Parathyroid adenoma (tissue), 2 donors: Measurements from ENCODE around the gene NAA25.
A peak's percentile ranks its signal among the peaks of the same experiment; 100 is the strongest.
"Not testable (repeated sequence)": the region's sequence is repeated elsewhere in the genome, so short reads cannot be mapped to it uniquely, and the experiment has no call there.

Experiments
- H2AFZ ChIP-seq: fragments of 300-600 bp; sonication (generic); one replicate; pipeline ENCODE4 v1.7.0; 2017; ENCODE audit warnings: antibody characterized with exemption, mild to moderate bottlenecking
- H3K27ac ChIP-seq: fragments of 300-600 bp; sonication (generic); one replicate; pipeline ENCODE4 v1.7.0; 2017
- H3K27me3 ChIP-seq: fragments of 300-600 bp; sonication (generic); one replicate; pipeline ENCODE4 v1.7.0; 2017; ENCODE audit warnings: low read length; ENCODE audit not compliant: control insufficient read depth, insufficient read depth
- H3K36me3 ChIP-seq: fragments of 300-600 bp; sonication (generic); one replicate; pipeline ENCODE4 v1.7.0; 2017; ENCODE audit warnings: low read length; ENCODE audit not compliant: control insufficient read depth, insufficient read depth
- H3K4me1 ChIP-seq: fragments of 300-600 bp; sonication (generic); one replicate; pipeline ENCODE4 v1.7.0; 2017; ENCODE audit warnings: control low read depth
- H3K4me2 ChIP-seq: fragments of 300-600 bp; sonication (generic); one replicate; pipeline ENCODE4 v1.7.0; 2017; ENCODE audit warnings: low read length
- H3K4me3 ChIP-seq: fragments of 300-600 bp; sonication (generic); one replicate; pipeline ENCODE4 v1.7.0; 2017; ENCODE audit warnings: low read depth, low read length
- H3K79me2 ChIP-seq: fragments of 300-600 bp; sonication (generic); one replicate; pipeline ENCODE4 v1.7.0; 2017; ENCODE audit warnings: control low read depth
- H3K9ac ChIP-seq: fragments of 300-600 bp; sonication (generic); one replicate; pipeline ENCODE4 v1.7.0; 2017; ENCODE audit warnings: mild to moderate bottlenecking
- H3K9me3 ChIP-seq: fragments of 300-600 bp; sonication (generic); one replicate; pipeline ENCODE4 v1.7.0; 2017; ENCODE audit warnings: low read length; ENCODE audit not compliant: control insufficient read depth
- TF ChIP-seq, protein P1 (sequence below): fragments of 300-600 bp; sonication (generic); IDR thresholded peaks from one replicate; pipeline ENCODE4 v1.7.0; 2017; ENCODE audit warnings: antibody characterized with exemption, mild to moderate bottlenecking
- donor health status: primary hyperparathyroidism.

NAA25 gene

DNA sequence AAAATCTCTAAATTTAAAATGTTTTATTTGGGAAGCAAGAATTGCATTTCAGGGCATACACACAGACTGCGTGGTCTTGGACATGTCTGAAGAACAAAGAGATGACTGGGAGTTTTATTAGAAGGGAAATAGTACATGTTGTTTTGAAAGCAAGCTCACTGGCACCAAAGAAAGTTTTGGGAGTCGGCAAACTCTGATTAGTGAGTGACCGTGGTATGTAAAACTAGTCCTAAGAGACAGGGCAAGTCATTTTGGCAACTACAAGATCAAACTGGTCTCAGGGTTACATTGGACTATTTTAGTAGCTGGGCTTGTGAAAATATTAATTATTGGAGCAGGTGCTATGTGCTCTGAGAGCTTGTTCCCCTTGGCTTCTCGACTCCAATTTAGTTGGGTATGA, 110.6 kb downstream of the NAA25 start:
- no peaks in the 10 kb centered on the region for H3K36me3 ChIP-seq
- no peak overlapping the region for H3K4me3 ChIP-seq
- no peak overlapping the region for H2AFZ ChIP-seq
- H3K9me3 ChIP-seq: no peaks in the 10 kb centered on the region
- no peaks in the 10 kb centered on the region for H3K27me3 ChIP-seq
- no peak overlapping the region for H3K4me2 ChIP-seq
- TF ChIP-seq, protein P1, sequence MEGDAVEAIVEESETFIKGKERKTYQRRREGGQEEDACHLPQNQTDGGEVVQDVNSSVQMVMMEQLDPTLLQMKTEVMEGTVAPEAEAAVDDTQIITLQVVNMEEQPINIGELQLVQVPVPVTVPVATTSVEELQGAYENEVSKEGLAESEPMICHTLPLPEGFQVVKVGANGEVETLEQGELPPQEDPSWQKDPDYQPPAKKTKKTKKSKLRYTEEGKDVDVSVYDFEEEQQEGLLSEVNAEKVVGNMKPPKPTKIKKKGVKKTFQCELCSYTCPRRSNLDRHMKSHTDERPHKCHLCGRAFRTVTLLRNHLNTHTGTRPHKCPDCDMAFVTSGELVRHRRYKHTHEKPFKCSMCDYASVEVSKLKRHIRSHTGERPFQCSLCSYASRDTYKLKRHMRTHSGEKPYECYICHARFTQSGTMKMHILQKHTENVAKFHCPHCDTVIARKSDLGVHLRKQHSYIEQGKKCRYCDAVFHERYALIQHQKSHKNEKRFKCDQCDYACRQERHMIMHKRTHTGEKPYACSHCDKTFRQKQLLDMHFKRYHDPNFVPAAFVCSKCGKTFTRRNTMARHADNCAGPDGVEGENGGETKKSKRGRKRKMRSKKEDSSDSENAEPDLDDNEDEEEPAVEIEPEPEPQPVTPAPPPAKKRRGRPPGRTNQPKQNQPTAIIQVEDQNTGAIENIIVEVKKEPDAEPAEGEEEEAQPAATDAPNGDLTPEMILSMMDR: no peak
- H3K79me2 ChIP-seq: peaks cover 2% of the 10 kb centered on the region
- H3K9ac ChIP-seq: no peak overlapping the region
- no peak overlapping the region for H3K27ac ChIP-seq
- H3K4me1 ChIP-seq: peaks cover 15% of the 10 kb centered on the region

DNA sequence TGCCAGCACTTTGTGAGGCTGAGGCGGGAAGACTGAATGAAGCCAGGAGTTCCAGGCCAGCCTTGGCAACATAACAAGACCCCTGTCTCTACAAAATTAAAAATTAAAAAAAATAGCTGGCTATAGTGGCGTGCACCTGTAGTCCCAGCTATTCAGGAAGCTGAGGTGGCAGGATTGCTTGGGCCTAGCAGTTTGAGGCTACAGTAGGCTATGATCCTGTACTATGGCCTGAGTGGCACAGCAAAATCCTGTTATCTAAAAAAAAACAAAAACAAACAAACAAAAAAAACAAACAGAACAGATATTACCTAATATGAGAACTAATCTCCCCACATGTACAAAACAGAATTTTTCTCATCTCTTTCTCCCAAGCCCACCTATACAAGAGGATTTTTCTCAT, 111.3 kb downstream of the NAA25 start:
- no peak overlapping the region for H2AFZ ChIP-seq
- TF ChIP-seq, protein P1: no peak
- no peak overlapping the region for H3K4me3 ChIP-seq
- no peaks in the 10 kb centered on the region for H3K27me3 ChIP-seq
- peaks cover 2% of the 10 kb centered on the region for H3K79me2 ChIP-seq
- H3K4me2 ChIP-seq: peak overlapping the region; percentile 11
- H3K27ac ChIP-seq: no peak overlapping the region
- H3K9me3 ChIP-seq: no peaks in the 10 kb centered on the region
- H3K4me1 ChIP-seq: peaks cover 15% of the 10 kb centered on the region
- no peak overlapping the region for H3K9ac ChIP-seq
- no peaks in the 10 kb centered on the region for H3K36me3 ChIP-seq

DNA sequence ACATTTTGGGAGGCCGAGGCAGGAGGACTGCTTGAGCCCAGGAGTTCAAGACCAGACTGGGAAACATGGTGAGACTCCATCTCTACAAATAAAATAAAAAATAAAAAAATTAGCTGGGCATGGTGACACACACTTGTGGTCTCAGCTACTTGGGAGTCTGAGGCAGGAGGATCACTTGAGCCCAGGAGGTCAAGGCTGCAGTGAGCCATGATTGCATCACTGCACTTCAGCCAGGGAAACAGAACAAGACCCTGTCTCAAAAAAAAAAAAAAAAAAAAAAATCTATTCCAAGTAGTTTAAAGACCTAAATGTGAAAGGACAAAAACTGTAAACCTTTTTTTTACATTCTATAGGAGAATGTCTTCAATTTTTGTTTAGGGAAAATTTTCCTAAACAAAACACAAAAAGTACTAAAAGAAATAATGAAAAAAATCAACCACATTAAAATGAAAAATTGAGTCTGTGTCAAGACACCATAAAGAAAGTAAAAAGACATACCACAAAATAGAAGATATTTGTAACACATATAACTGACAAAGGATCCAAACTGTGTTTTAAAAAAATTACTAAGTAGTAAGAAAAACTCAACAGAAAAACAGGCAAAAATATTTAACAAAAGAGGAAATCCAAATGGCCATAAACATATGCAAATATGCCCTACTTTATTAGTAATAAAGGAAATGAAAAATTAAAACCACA, 112.7 kb downstream of the NAA25 start:
- Histone ChIP-seq H3K9ac (no peak overlapping the region), H3K79me2 (peaks cover 2% of the 10 kb centered on the region), H3K4me2 (no peak overlapping the region), H3K4me3 (no peak overlapping the region), H3K36me3 (no peaks in the 10 kb centered on the region), H2AFZ (no peak overlapping the region), H3K27me3 (no peaks in the 10 kb centered on the region), H3K4me1 (peaks cover 15% of the 10 kb centered on the region), H3K27ac (no peak overlapping the region), H3K9me3 (no peaks in the 10 kb centered on the region)
- TF ChIP-seq, protein P1: no peak

DNA sequence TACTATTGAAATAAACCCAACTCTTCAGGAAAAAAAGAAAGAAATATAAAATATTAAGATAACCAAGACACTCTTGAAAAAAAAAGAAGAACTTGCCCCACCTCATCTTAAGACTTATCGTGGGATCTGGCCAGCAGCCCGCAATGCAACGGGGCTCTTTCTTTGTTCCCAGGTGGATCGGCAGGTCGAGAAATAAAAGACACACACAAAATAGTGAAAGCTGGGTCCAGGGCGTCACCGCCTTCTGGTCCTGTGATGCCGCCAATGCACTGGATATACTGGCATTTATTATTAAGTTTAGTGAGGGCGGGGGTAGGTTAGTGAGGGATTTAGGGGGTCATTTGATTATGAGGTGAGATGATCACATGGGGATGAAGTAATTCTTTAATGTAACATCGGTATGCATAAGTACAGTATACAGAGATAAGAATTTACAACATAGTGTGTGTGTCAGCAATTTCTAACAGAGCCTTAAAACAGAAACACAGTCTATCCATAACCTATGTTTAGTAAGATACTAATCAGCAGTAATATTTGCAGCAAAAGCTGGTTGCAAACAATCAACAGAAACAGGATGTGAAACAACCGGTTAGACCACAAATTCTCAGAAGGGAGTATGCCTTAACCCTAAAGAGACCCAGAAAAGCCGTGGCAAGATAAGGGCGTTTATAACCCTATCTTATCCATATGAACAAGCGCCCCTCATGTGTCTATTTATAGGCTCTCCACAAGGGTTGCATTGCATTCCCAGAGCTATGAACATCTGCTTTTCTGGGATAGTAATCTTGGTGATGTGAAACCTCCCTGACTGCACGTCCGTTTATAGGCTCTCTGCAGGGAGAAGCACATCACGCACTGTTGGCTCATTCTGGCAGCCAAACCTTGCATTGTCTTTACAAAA, 114.1 kb downstream of the NAA25 start:
- peak overlapping the region; percentile 51 for H2AFZ ChIP-seq
- H3K27me3 ChIP-seq, H3K79me2 ChIP-seq, H3K36me3 ChIP-seq, H3K9me3 ChIP-seq, H3K9ac ChIP-seq: not testable (repeated sequence)
- peak overlapping the region; percentile 44 for H3K4me3 ChIP-seq
- peaks cover 15% of the 10 kb centered on the region for H3K4me1 ChIP-seq
- H3K4me2 ChIP-seq: peak overlapping the region; percentile 49
- peak overlapping the region; percentile 50 for H3K27ac ChIP-seq
